Thyroid gland (tissue), 4 donors: ENCODE data around the gene TRIM3. TPM values are rescaled to one million over a fixed set of nuclear protein-coding genes. Genes with fewer than 3 reads are reported as not detected.
A peak's percentile ranks its signal among the peaks of the same experiment; 100 is the strongest.

Source experiments
- DNase-seq, 2 donors: peaks; one replicate each; pipeline ENCODE4 v3.0.0-alpha.2; 2019
- H3K27ac ChIP-seq, 3 donors: fragments of 200-600 bp; sonication (generic); 1 replicate in 2 of 3; 2 replicates in 1 of 3; pipeline ENCODE4 v1.5.1; 2016 to 2019; ENCODE audit warnings: mild to moderate bottlenecking in 1 of 3, moderate library complexity in 1 of 3
- H3K27me3 ChIP-seq: fragments of 200-600 bp; sonication (generic); one replicate; pipeline ENCODE4 v1.5.1; 2019
- H3K36me3 ChIP-seq, 2 donors: fragments of 200-600 bp; sonication (generic); one replicate each; pipeline ENCODE4 v1.5.1; 2016 to 2019
- H3K4me1 ChIP-seq, 2 donors: fragments of 200-600 bp; sonication (generic); one replicate each; pipeline ENCODE4 v1.5.1; 2017 to 2019
- H3K4me3 ChIP-seq, 3 donors: fragments of 200-600 bp; sonication (generic); replicated peaks in 1 of 3; 1 replicate in 2 of 3; 2 replicates in 1 of 3; pipeline ENCODE4 v1.5.1; 2016; ENCODE audit warnings: mild to moderate bottlenecking in 1 of 3
- H3K9me3 ChIP-seq: fragments of 200-600 bp; sonication (generic); one replicate; pipeline ENCODE4 v1.5.1; 2017
- CTCF ChIP-seq, 6 experiments: fragments of 200-600 bp in 3 of 6; fragments of 450-650 bp in 3 of 6; sonication (generic) in 3 of 6; IDR thresholded peaks; one replicate each; pipeline ENCODE4 v1.5.1; 2016 to 2019; ENCODE audit warnings: antibody characterized with exemption in 6 of 6, mild to moderate bottlenecking in 2 of 6, inconsistent platforms in 1 of 6, moderate library complexity in 1 of 6
- POLR2A ChIP-seq, 2 donors: fragments of 450-650 bp; IDR thresholded peaks; one replicate each; pipeline ENCODE4 v1.6.1; 2017; ENCODE audit warnings: antibody characterized with exemption in 2 of 2, mild to moderate bottlenecking in 2 of 2, moderate library complexity in 1 of 2
- WGBS, 2 donors: methylation state at CpG; one replicate each; pipeline ENCODE4 v1.1.5; 2017; 5-methylcytosine and 5-hydroxymethylcytosine counted together
- intact Hi-C: fragments of 100-400 bp; cut with DNase I; formaldehyde crosslinking; loops from one replicate; pipeline ENCODE4 v1.15.1; 2023
- total RNA-seq, 4 donors: library from RNA; depleted of rRNA; stranded (reverse); fragments of >200 nt; gene quantifications; one replicate each; pipeline ENCODE4 v1.2.3, GENCODE V29; 2016

TRIM3 gene
- total RNA-seq, 4 donors from 2014 or later, result 11.0 to 20.8 (median 14.6) TPM

GRCh38 chr11:6443269-6444003, 30.3 kb downstream of the TRIM3 start:
- H3K36me3 ChIP-seq, result no peaks in the 10 kb centered on the region
- H3K27me3 ChIP-seq, result no peaks in the 10 kb centered on the region
- no peaks in the 10 kb centered on the region for H3K9me3 ChIP-seq
- TF ChIP-seq POLR2A (IDR thresholded peaks at IDR 0.05), result no peak
- peak; percentile 15 to 84 (median 68) for TF ChIP-seq CTCF (IDR thresholded peaks at IDR 0.05)
- H3K27ac ChIP-seq, result no peak overlapping the region
- peak; percentile 48 to 51 for DNase-seq
- H3K4me1 ChIP-seq, result no peaks in the 10 kb centered on the region
- WGBS, 2 donors, result 24 to 25% methylated on average over 5 of the region's 5 CpGs
- H3K4me3 ChIP-seq, result no peak overlapping the region
- intact Hi-C loops, result loop anchor here (2.0 kb wide), 1 partner anchor 63 kb away; no protein-coding TSS in a partner anchor

GRCh38 chr11:6442441-6442840, 31.3 kb downstream of the TRIM3 start:
- Histone ChIP-seq H3K36me3 (no peaks in the 10 kb centered on the region), H3K4me1 (no peaks in the 10 kb centered on the region), H3K9me3 (no peaks in the 10 kb centered on the region), H3K27me3 (no peaks in the 10 kb centered on the region), H3K4me3 (no peak overlapping the region), H3K27ac (no peak overlapping the region)
- DNase-seq, result no peak
- intact Hi-C loops, result loop anchor here (2.0 kb wide), 1 partner anchor 62 kb away; no protein-coding TSS in a partner anchor
- TF ChIP-seq POLR2A (IDR thresholded peaks at IDR 0.05) (no peak), CTCF (IDR thresholded peaks at IDR 0.05) (no peak)
- WGBS, 2 donors, result 88 to 95% methylated on average over 4 of the region's 4 CpGs

GRCh38 chr11:6440906-6441358, 32.8 kb downstream of the TRIM3 start, which contains the start of gene HPX:
HPX (minus strand) TSS chr11:6440987; CDS start chr11:6440963, 24 bp downstream.
- intact Hi-C loops, result no loop called here

GRCh38 chr11:6438979-6439571, 34.7 kb downstream of the TRIM3 start:
- 5 to 13% methylated on average over 1 of the region's 1 CpG for WGBS, 2 donors
- DNase-seq, result peak; percentile 32 to 36
- H3K27me3 ChIP-seq, result no peaks in the 10 kb centered on the region
- no peak overlapping the region for H3K4me3 ChIP-seq
- H3K36me3 ChIP-seq, result no peaks in the 10 kb centered on the region
- intact Hi-C loops, result no loop called here
- H3K4me1 ChIP-seq, result no peaks in the 10 kb centered on the region
- peak in 4 of 6 experiments; percentile 29 to 52 (median 41) for TF ChIP-seq CTCF (IDR thresholded peaks at IDR 0.05)
- TF ChIP-seq POLR2A (IDR thresholded peaks at IDR 0.05), result no peak
- H3K9me3 ChIP-seq, result no peaks in the 10 kb centered on the region
- no peak overlapping the region for H3K27ac ChIP-seq

More at GRCh38 chr11:6440906-6441358, 32.8 kb downstream of the TRIM3 start, which contains the start of gene HPX:
- no peaks in the 10 kb centered on the region for H3K36me3 ChIP-seq
- no peaks in the 10 kb centered on the region for H3K9me3 ChIP-seq
- no peaks in the 10 kb centered on the region for H3K4me1 ChIP-seq
- H3K27ac ChIP-seq, result no peak within 1 kb of the TSS
- WGBS, 2 donors, result 58 to 64% methylated on average over 3 of the region's 3 CpGs
- no peak within 1 kb of the TSS for H3K4me3 ChIP-seq
- H3K27me3 ChIP-seq, result no peaks in the 10 kb centered on the region
- DNase-seq, result no peak
- no peak for TF ChIP-seq POLR2A (IDR thresholded peaks at IDR 0.05)
- no peak for TF ChIP-seq CTCF (IDR thresholded peaks at IDR 0.05)

- H3K36me3 ChIP-seq, result no peaks in the 10 kb centered on the region
- no peak for DNase-seq
- no peak overlapping the region for H3K27ac ChIP-seq
- WGBS, 2 donors, result 82 to 92% methylated on average over 3 of the region's 3 CpGs
- TF ChIP-seq CTCF (IDR thresholded peaks at IDR 0.05), result no peak
- TF ChIP-seq POLR2A (IDR thresholded peaks at IDR 0.05), result no peak
- no peaks in the 10 kb centered on the region for H3K4me1 ChIP-seq
- no peaks in the 10 kb centered on the region for H3K27me3 ChIP-seq
- H3K4me3 ChIP-seq, result no peak overlapping the region
- no peaks in the 10 kb centered on the region for H3K9me3 ChIP-seq
- intact Hi-C loops, result no loop called here
Measured at GRCh38 chr11:6437993-6438392, 35.7 kb downstream of the TRIM3 start.
